AG09319 (cell line): Measurements from ENCODE around the gene AGMO.

ENCODE experiments used
- DNase-seq: peaks from one replicate; pipeline ENCODE4 v3.0.0-alpha.2; 2010; ENCODE audit warnings: low read depth; ENCODE audit errors: extremely low read depth
- TF ChIP-seq, protein P1 (sequence below): IDR thresholded peaks from 2 replicates; pipeline ENCODE4 v1.5.1; 2011; ENCODE audit warnings: low read depth, mild to moderate bottlenecking, inconsistent platforms, low read length, moderate library complexity

AGMO gene

GRCh38 chr7:15367897-15368296 lies 193.9 kb downstream of the AGMO start:
- TF ChIP-seq, protein P1, sequence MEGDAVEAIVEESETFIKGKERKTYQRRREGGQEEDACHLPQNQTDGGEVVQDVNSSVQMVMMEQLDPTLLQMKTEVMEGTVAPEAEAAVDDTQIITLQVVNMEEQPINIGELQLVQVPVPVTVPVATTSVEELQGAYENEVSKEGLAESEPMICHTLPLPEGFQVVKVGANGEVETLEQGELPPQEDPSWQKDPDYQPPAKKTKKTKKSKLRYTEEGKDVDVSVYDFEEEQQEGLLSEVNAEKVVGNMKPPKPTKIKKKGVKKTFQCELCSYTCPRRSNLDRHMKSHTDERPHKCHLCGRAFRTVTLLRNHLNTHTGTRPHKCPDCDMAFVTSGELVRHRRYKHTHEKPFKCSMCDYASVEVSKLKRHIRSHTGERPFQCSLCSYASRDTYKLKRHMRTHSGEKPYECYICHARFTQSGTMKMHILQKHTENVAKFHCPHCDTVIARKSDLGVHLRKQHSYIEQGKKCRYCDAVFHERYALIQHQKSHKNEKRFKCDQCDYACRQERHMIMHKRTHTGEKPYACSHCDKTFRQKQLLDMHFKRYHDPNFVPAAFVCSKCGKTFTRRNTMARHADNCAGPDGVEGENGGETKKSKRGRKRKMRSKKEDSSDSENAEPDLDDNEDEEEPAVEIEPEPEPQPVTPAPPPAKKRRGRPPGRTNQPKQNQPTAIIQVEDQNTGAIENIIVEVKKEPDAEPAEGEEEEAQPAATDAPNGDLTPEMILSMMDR = no peak
- DNase-seq = no peak

GRCh38 chr7:15358112-15358511 lies 203.7 kb downstream of the AGMO start:
- no peak for DNase-seq
- TF ChIP-seq, protein P1 = no peak

- DNase-seq = no peak
- TF ChIP-seq, protein P1 = no peak
Measured at GRCh38 chr7:15352421-15353206, 209.2 kb downstream of the AGMO start.

GRCh38 chr7:15345216-15345615 lies 216.6 kb downstream of the AGMO start:
- TF ChIP-seq, protein P1 = no peak
- DNase-seq = no peak

DNA sequence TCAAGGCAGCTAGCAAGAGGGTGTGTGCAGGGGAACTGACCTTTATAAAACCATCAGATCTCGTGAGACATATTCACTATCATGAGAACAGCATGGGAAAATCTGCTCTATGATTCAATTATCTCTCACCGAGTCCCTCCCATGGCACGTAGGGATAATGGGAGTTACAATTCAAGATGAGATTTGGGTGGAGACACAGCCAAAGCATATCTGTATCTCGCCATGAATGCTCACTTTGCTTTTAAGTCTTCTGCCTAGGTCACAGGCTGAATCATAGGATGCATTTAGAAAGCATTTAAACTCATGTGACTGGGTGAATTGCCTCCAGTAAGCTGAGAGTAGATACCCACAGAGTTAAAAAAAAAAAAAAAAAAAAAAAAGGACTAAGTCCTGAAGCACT lies 220.0 kb downstream of the AGMO start:
- TF ChIP-seq, protein P1 = no peak
- no peak for DNase-seq

- TF ChIP-seq, protein P1 = no peak
- DNase-seq = no peak
Measured at GRCh38 chr7:15336146-15336545, 225.7 kb downstream of the AGMO start.

GRCh38 chr7:15335390-15335789 lies 226.4 kb downstream of the AGMO start:
- DNase-seq = no peak
- TF ChIP-seq, protein P1 = no peak
